ENCODE data around the gene DMD.

- TF ChIP-seq POLR2AphosphoS5 (IDR thresholded peaks at IDR 0.05; ENCODE audit: low read depth, low read length) (no peak), TAF1 (IDR thresholded peaks at IDR 0.05; ENCODE audit: borderline replicate concordance, insufficient read depth, low read length) (no peak), REST (IDR thresholded peaks at IDR 0.05; ENCODE audit: insufficient read depth in 1 of 2, low read depth in 2 of 2, low read length in 2 of 2) (no peak), FOXP2 (optimal IDR thresholded peaks at IDR 0.05; ENCODE audit: borderline replicate concordance, extremely low read depth, extremely low read length, insufficient read depth) (no peak)
These were observed 634.5 kb downstream of the DMD start for GRCh38 chrX:32576885-32577284.
